ENCODE data around the gene TRAT1. TPM values are rescaled to one million over a fixed set of nuclear protein-coding genes. Genes with fewer than 3 reads are reported as not detected.

The TRAT1 gene
- total and polyA plus RNA-seq, 2 donors (not counting 3 experiments of a cell fraction or from before 2014, with no cell fraction given), result not detected

DNA sequence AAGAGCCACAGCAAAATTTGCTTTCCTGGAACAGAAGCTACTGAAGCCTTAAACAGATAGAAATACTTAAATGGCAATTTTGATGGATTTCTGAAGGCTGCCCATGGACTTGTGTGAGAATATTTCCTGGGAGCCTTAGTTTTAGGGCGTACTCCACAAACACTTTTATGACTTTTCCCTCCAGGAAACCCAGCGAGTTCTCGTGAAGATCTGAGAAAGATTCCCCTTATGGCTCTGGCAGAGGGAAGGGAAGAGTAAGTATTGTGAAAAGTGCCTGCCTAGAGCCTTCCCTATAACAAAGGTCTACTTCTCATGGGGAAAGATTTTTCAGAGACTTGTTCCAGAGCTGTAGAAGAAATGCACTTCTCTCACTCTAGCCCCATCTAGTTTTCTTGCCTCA is 31.1 kb upstream of the TRAT1 start:
- BruUV-seq (replicated peaks), result no TSS peak
- Histone ChIP-seq H3K79me2 (ENCODE audit: control insufficient read depth, insufficient read depth, low read length) (no peaks in the 10 kb centered on the region), H4K20me1 (replicated peaks; ENCODE audit: control insufficient read depth, extremely low read depth, insufficient read depth, low read length) (no peaks in the 10 kb centered on the region), H3K9me3 (replicated peaks; ENCODE audit: control insufficient read depth, insufficient read depth, low read length) (no peaks in the 10 kb centered on the region), H3K27ac (ENCODE audit: insufficient read depth, low read depth, low read length) (no peak overlapping the region), H3K36me3 (ENCODE audit: control insufficient read depth in 2 of 2, extremely low read depth in 1 of 2, insufficient read depth in 2 of 2, low read length in 2 of 2) (no peaks in the 10 kb centered on the region), H3K4me3 (replicated peaks in 1 of 3; ENCODE audit: insufficient read depth in 1 of 3, low read depth in 1 of 3, low read length in 3 of 3) (no peak overlapping the region), H3K9ac (replicated peaks; ENCODE audit: extremely low read depth, insufficient read depth, low read length) (no peak overlapping the region), H3K9me1 (replicated peaks; ENCODE audit: control insufficient read depth, extremely low read depth, insufficient read depth, low read length) (no peaks in the 10 kb centered on the region), H2AFZ (ENCODE audit: low read depth, low read length) (no peak overlapping the region), H3K27me3 (ENCODE audit: control insufficient read depth in 2 of 2, insufficient read depth in 2 of 2, low read length in 2 of 2) (no peaks in the 10 kb centered on the region), H3K4me2 (ENCODE audit: insufficient read depth, low read length) (no peak overlapping the region), H3K4me1 (ENCODE audit: control insufficient read depth, extremely low read depth, insufficient read depth, low read length) (no peaks in the 10 kb centered on the region)
- DNase-seq (ENCODE audit: low read depth, low spot score) (no peak), FAIRE-seq (no peak)
- ChIA-PET POLR2A (no interaction called here), CTCF (no interaction called here)
- no peak for TF ChIP-seq EZH2 (IDR thresholded peaks at IDR 0.05; ENCODE audit: borderline replicate concordance, low read depth, low read length, severe bottlenecking)
- no peak for TF ChIP-seq POLR2AphosphoS5 (IDR thresholded peaks at IDR 0.05; ENCODE audit: insufficient read depth, low read depth, low read length)
- TF ChIP-seq, protein P1, sequence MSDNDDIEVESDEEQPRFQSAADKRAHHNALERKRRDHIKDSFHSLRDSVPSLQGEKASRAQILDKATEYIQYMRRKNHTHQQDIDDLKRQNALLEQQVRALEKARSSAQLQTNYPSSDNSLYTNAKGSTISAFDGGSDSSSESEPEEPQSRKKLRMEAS (IDR thresholded peaks at IDR 0.05; ENCODE audit: insufficient read depth, insufficient read length), result no peak
- no peak for TF ChIP-seq GATA2 (IDR thresholded peaks at IDR 0.05; ENCODE audit: insufficient read depth, insufficient read length, low read depth, low read length)
- no peak for TF ChIP-seq POLR2A (IDR thresholded peaks at IDR 0.05; ENCODE audit: low read depth, low read length)
- TF ChIP-seq, protein P2, sequence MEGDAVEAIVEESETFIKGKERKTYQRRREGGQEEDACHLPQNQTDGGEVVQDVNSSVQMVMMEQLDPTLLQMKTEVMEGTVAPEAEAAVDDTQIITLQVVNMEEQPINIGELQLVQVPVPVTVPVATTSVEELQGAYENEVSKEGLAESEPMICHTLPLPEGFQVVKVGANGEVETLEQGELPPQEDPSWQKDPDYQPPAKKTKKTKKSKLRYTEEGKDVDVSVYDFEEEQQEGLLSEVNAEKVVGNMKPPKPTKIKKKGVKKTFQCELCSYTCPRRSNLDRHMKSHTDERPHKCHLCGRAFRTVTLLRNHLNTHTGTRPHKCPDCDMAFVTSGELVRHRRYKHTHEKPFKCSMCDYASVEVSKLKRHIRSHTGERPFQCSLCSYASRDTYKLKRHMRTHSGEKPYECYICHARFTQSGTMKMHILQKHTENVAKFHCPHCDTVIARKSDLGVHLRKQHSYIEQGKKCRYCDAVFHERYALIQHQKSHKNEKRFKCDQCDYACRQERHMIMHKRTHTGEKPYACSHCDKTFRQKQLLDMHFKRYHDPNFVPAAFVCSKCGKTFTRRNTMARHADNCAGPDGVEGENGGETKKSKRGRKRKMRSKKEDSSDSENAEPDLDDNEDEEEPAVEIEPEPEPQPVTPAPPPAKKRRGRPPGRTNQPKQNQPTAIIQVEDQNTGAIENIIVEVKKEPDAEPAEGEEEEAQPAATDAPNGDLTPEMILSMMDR (IDR thresholded peaks at IDR 0.05; ENCODE audit: extremely low read depth in 1 of 2, insufficient read depth in 1 of 2, low read depth in 1 of 2, low read length in 2 of 2), result no peak
- no peak for TF ChIP-seq JUN (IDR thresholded peaks at IDR 0.05; ENCODE audit: borderline replicate concordance, insufficient read depth, insufficient read length, low read depth)
- TF ChIP-seq MYC (IDR thresholded peaks at IDR 0.05; ENCODE audit: low read depth, low read length), result no peak
- TF ChIP-seq FOS (IDR thresholded peaks at IDR 0.05; ENCODE audit: borderline replicate concordance, insufficient read depth, low read length), result no peak
- dilution Hi-C loops (cut with MboI; ENCODE audit: extremely low pct_ligation_motif_present, low sequenced_read_pairs) (no loop called here), intact Hi-C loops (cut with micrococcal nuclease) (no loop called here)

Measured in endothelial cell of umbilical vein (primary cell).